ENCODE data around the gene ADAMTS15.
A peak's percentile ranks its signal among the peaks of the same experiment; 100 is the strongest.

GRCh38 chr11:130431331-130431773, 17.1 kb upstream of the ADAMTS15 start:
- no peak for TF ChIP-seq EZH2 (IDR thresholded peaks at IDR 0.05; ENCODE audit: insufficient read depth, low read length)
- peak; percentile 68 for TF ChIP-seq CTCF (IDR thresholded peaks at IDR 0.05; ENCODE audit: insufficient read depth, low read depth, low read length)
